CD14-positive monocyte (primary cell): Measurements from ENCODE around the gene PIGL. TPM values are rescaled to one million over a fixed set of nuclear protein-coding genes. Genes with fewer than 3 reads are reported as not detected.

Experiments
- DNase-seq, 3 donors: peaks; one replicate each; pipeline ENCODE4 v3.0.0-alpha.2; 2011 to 2022
- H2AFZ ChIP-seq: 2 replicates; pipeline ENCODE4 v1.6.0; 2012; ENCODE audit warnings: mild to moderate bottlenecking, low read depth, low read length, inconsistent platforms; ENCODE audit not compliant: insufficient read depth, poor library complexity, severe bottlenecking
- H3K27ac ChIP-seq, 2 donors: 1 replicate in 1 of 2; 2 replicates in 1 of 2; pipeline ENCODE4 v1.5.1; 2012 to 2013; ENCODE audit warnings: low read length in 2 of 2, control low read depth in 1 of 2, inconsistent platforms in 1 of 2, low read depth in 1 of 2, mild to moderate bottlenecking in 1 of 2
- H3K27me3 ChIP-seq, 2 donors: one replicate each; pipeline versions ENCODE4 v1.6.0 to v1.6.1; 2011 to 2013; ENCODE audit warnings: low read length in 2 of 2; ENCODE audit not compliant: control insufficient read depth in 2 of 2, insufficient read depth in 2 of 2
- H3K36me3 ChIP-seq, 2 donors: replicated peaks in 1 of 2; 1 replicate in 1 of 2; 2 replicates in 1 of 2; pipeline versions ENCODE4 v1.5.1 to v1.6.1; 2012 to 2013; ENCODE audit warnings: low read length in 2 of 2, control low read depth in 1 of 2, inconsistent platforms in 1 of 2, mild to moderate bottlenecking in 1 of 2; ENCODE audit not compliant: insufficient read depth in 2 of 2, control insufficient read depth in 1 of 2
- H3K4me1 ChIP-seq, 2 donors: 1 replicate in 1 of 2; 2 replicates in 1 of 2; pipeline versions ENCODE4 v1.5.1 to v1.6.1; 2012 to 2013; ENCODE audit warnings: low read length in 2 of 2, control low read depth in 1 of 2, inconsistent platforms in 1 of 2, mild to moderate bottlenecking in 1 of 2, moderate library complexity in 1 of 2; ENCODE audit not compliant: insufficient read depth in 2 of 2, control insufficient read depth in 1 of 2
- H3K4me2 ChIP-seq: replicated peaks from 2 replicates; pipeline ENCODE3; 2012; ENCODE audit warnings: low read length, moderate library complexity, mild to moderate bottlenecking; ENCODE audit not compliant: poor library complexity, severe bottlenecking; ENCODE audit errors: extremely low read depth
- H3K4me3 ChIP-seq, 3 experiments: fragments of 200-600 bp in 1 of 3; sonication (generic) in 1 of 3; replicated peaks in 1 of 3; 1 replicate in 2 of 3; 2 replicates in 1 of 3; pipeline ENCODE4 v1.5.1; 2011 to 2013; ENCODE audit warnings: low read length in 3 of 3, mild to moderate bottlenecking in 3 of 3, control low read depth in 2 of 3, low read depth in 2 of 3, inconsistent platforms in 1 of 3, moderate library complexity in 1 of 3
- H3K79me2 ChIP-seq: 2 replicates; pipeline ENCODE4 v1.6.0; 2012; ENCODE audit warnings: mild to moderate bottlenecking, control low read depth, inconsistent platforms, low read length, moderate library complexity; ENCODE audit not compliant: insufficient read depth
- H3K9ac ChIP-seq: 2 replicates; pipeline ENCODE4 v1.6.0; 2017; ENCODE audit warnings: low read length, mild to moderate bottlenecking; ENCODE audit not compliant: insufficient read depth, poor library complexity, severe bottlenecking
- H3K9me3 ChIP-seq, 2 donors: replicated peaks in 1 of 2; 1 replicate in 1 of 2; 2 replicates in 1 of 2; pipeline versions ENCODE4 v1.5.1 to v1.6.1; 2012 to 2013; ENCODE audit warnings: low read length in 2 of 2, control low read depth in 1 of 2; ENCODE audit not compliant: control insufficient read depth in 1 of 2, insufficient read depth in 1 of 2
- H4K20me1 ChIP-seq: 2 replicates; pipeline ENCODE4 v1.6.0; 2012; ENCODE audit warnings: mild to moderate bottlenecking, low read length, control low read depth, moderate library complexity; ENCODE audit not compliant: insufficient read depth
- H3K27ac Mint-ChIP-seq, 7 donors: one replicate each; pipeline ENCODE4 v1.8.0; 2020; ENCODE audit warnings: mild to moderate bottlenecking in 7 of 7, mixed read lengths in 7 of 7, moderate library complexity in 6 of 7, inconsistent platforms in 2 of 7
- H3K27me3 Mint-ChIP-seq, 3 donors: one replicate each; pipeline ENCODE4 v1.8.0; 2021 to 2022; ENCODE audit warnings: low read depth in 3 of 3, mild to moderate bottlenecking in 3 of 3, mixed read lengths in 3 of 3, moderate library complexity in 3 of 3, inconsistent platforms in 1 of 3
- H3K36me3 Mint-ChIP-seq, 2 donors: one replicate each; pipeline ENCODE4 v1.8.0; 2020; ENCODE audit warnings: mixed read lengths in 2 of 2, inconsistent platforms in 1 of 2, mild to moderate bottlenecking in 1 of 2
- H3K4me1 Mint-ChIP-seq: one replicate; pipeline ENCODE4 v1.8.0; 2020; ENCODE audit warnings: mild to moderate bottlenecking, mixed read lengths
- H3K4me3 Mint-ChIP-seq, 2 donors: one replicate each; pipeline ENCODE4 v1.8.0; 2020; ENCODE audit warnings: mild to moderate bottlenecking in 2 of 2, mixed read lengths in 2 of 2, moderate library complexity in 1 of 2
- H3K9me3 Mint-ChIP-seq, 7 donors: one replicate each; pipeline ENCODE4 v1.8.0; 2020 to 2022; ENCODE audit warnings: mixed read lengths in 7 of 7, mild to moderate bottlenecking in 6 of 7, moderate library complexity in 6 of 7, inconsistent platforms in 2 of 7
- WGBS: methylation state at CpG from one replicate; pipeline ENCODE4 v1.1.5; 2013; ENCODE audit warnings: missing lambda C conversion rate; ENCODE audit not compliant: insufficient coverage; 5-methylcytosine and 5-hydroxymethylcytosine counted together
- intact Hi-C, 2 donors: fragments of 100-400 bp; cut with micrococcal nuclease; formaldehyde crosslinking; loops; one replicate each; pipeline versions ENCODE4 v1.15.0 to v1.15.1; 2023
- polyA plus RNA-seq, 3 donors: library from polyadenylated mRNA; depleted of rRNA in 1 of 3; unstranded in 2 of 3; stranded (reverse) in 1 of 3; fragments of 300-500 nt in 2 of 3; fragments of >200 nt in 1 of 3; fragmentation: Illumina TruSeq in 2 of 3; gene quantifications; 1 replicate in 2 of 3; 2 replicates in 1 of 3; pipeline ENCODE4 v1.2.3, GENCODE V29; 2012 to 2021
- TF ChIP-seq, protein P1 (sequence below): fragments of 200-600 bp; IDR thresholded peaks from one replicate; pipeline ENCODE4 v1.8.0; 2022; ENCODE audit warnings: antibody characterized with exemption, mild to moderate bottlenecking

PIGL gene
- polyA plus RNA-seq, 3 donors, result 3.6 to 44.2 (median 4.0) TPM

DNA sequence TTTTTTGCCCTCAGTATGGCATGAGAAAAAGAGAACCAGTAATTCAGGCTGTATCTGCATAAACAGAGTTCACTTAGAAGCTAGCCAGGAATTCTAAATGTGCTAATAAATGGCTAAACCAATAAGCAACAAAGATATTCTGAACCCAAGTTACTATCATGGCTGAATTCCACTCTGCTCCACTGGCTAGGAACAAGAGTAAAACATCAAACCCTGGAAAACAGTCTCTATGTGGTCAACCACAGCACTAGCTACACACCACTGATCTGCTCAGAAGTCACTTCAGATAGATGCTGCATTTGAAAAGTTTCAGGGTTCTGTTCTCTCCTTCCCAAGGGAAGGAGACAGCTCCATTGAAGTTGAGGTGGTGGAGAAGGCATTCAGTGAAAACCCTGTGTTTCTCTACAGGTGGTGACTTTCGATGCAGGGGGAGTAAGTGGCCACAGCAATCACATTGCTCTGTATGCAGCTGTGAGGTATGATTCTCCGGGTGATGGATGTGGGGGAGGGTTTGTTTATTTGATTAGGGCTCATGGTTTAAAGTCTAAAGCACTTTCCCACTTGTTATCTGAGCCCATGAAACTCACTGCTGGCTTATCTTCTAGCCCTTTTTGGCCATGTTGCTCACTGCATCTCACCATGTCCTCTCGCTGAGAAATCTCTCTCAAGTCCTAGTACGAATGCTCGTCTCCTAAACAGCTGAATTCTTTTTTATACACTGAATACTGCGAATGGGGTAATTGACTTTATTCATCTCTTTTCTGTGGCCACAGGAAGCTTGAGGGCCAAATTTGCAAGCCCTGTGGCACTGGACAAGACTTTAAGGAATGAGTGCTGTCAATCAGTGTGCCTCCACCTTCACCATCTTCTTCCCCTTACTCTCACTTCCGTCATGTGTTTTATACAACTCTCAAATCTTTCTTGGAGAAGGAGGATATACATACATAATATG is 96.4 kb downstream of the PIGL start:
- WGBS, result 100% methylated on average over 2 of the region's 7 CpGs
- H4K20me1 ChIP-seq, result no peaks in the 10 kb centered on the region
- Mint-ChIP-seq H3K9me3 (peaks cover 0 to 3% (median 0%) of the 10 kb centered on the region in 7 donors), H3K4me1 (no peaks in the 10 kb centered on the region), H3K27me3 (peaks cover 0 to 2% (median 0%) of the 10 kb centered on the region in 3 donors), H3K36me3 (peaks cover 13 to 14% of the 10 kb centered on the region in 2 donors), H3K27ac (no peak overlapping the region), H3K4me3 (no peak overlapping the region)
- no peak for DNase-seq
- no peak overlapping the region for H3K9ac ChIP-seq
- H3K27me3 ChIP-seq, result no peaks in the 10 kb centered on the region
- intact Hi-C loops, result no loop called here
- no peak overlapping the region for H3K4me2 ChIP-seq
- TF ChIP-seq, protein P1, sequence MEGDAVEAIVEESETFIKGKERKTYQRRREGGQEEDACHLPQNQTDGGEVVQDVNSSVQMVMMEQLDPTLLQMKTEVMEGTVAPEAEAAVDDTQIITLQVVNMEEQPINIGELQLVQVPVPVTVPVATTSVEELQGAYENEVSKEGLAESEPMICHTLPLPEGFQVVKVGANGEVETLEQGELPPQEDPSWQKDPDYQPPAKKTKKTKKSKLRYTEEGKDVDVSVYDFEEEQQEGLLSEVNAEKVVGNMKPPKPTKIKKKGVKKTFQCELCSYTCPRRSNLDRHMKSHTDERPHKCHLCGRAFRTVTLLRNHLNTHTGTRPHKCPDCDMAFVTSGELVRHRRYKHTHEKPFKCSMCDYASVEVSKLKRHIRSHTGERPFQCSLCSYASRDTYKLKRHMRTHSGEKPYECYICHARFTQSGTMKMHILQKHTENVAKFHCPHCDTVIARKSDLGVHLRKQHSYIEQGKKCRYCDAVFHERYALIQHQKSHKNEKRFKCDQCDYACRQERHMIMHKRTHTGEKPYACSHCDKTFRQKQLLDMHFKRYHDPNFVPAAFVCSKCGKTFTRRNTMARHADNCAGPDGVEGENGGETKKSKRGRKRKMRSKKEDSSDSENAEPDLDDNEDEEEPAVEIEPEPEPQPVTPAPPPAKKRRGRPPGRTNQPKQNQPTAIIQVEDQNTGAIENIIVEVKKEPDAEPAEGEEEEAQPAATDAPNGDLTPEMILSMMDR, result no peak
- no peaks in the 10 kb centered on the region for H3K9me3 ChIP-seq
- H3K27ac ChIP-seq, result no peak overlapping the region
- no peak overlapping the region for H2AFZ ChIP-seq
- H3K4me1 ChIP-seq, result no peaks in the 10 kb centered on the region
- H3K4me3 ChIP-seq, result no peak overlapping the region
- H3K36me3 ChIP-seq, result peaks cover 0 to 4% of the 10 kb centered on the region in 2 donors
- no peaks in the 10 kb centered on the region for H3K79me2 ChIP-seq

DNA sequence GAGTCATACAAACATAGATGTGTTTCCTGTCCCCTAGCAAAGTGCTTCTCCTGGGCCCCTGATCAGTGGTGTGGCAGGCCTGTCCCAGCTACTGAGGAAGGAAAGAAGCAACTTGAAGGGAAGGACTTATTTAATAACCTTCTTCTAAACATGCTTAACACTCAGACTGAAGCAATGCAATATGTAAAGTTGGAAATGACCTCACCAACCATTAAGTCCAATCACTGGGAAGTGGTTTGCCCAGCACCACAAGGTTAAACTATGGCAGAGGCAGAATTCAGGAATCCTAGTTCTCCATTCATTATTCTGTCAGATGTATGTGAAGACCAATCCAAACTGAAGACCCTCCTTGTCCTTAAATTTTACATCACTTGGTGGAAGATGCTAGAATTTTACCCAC is 97.2 kb downstream of the PIGL start:
- intact Hi-C loops, result no loop called here
- Mint-ChIP-seq H3K27me3 (peaks cover 0 to 2% (median 0%) of the 10 kb centered on the region in 3 donors), H3K4me3 (no peak overlapping the region), H3K27ac (no peak overlapping the region), H3K36me3 (peaks cover 13 to 14% of the 10 kb centered on the region in 2 donors), H3K4me1 (no peaks in the 10 kb centered on the region), H3K9me3 (peaks cover 0 to 5% (median 0%) of the 10 kb centered on the region in 7 donors)
- Histone ChIP-seq H2AFZ (no peak overlapping the region), H4K20me1 (no peaks in the 10 kb centered on the region), H3K4me1 (no peaks in the 10 kb centered on the region), H3K79me2 (no peaks in the 10 kb centered on the region), H3K27me3 (no peaks in the 10 kb centered on the region), H3K36me3 (peaks cover 0 to 4% of the 10 kb centered on the region in 2 donors), H3K9me3 (no peaks in the 10 kb centered on the region), H3K9ac (no peak overlapping the region), H3K4me2 (no peak overlapping the region), H3K4me3 (no peak overlapping the region), H3K27ac (no peak overlapping the region)
- no peak for DNase-seq
- TF ChIP-seq, protein P1, result no peak
